ENCODE measurements around the gene CHD9. TPM values are rescaled to one million over a fixed set of nuclear protein-coding genes. Genes with fewer than 3 reads are reported as not detected.

The CHD9 gene
- total RNA-seq, 1 experiment from 2014 or later, result 25.4 TPM

DNA sequence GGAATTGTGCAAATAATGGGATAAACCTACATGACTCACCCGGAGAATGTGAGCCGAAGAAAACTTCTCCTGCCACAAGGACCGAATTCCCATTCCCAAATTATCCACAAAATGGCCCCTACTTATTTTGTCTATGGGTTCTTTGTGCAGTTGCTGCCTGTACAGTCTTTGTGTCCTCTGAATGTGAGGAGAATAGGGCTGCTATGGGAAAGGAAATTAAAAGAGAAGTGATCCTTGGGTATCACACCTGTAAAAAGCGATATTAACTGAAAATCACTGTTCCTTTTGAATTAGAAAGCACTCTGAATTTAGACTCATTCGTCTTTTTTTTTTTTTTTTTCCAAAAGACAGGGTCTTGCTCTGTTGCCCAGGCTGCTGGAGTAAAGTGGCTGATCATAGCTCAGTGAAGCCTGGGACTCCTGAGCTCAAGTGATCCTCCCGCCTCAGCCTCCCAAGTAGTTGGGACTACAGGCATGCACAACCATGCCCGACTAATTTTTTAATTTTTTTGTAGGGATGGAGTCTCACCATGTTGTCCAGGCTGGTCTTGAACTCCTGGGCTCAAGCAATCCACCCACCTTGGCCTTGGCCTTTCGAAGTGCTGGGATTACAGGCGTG lies 45.4 kb downstream of the CHD9 start:
- peak overlapping the region; percentile 29 to 44 for H3K4me3 ChIP-seq (ENCODE audit: low read depth in 2 of 2, low read length in 2 of 2)
- H3K4me1 ChIP-seq (ENCODE audit: control insufficient read depth, insufficient read depth, low read length), result peaks cover 22% of the 10 kb centered on the region
- H3K27ac ChIP-seq (ENCODE audit: low read length), result peak overlapping the region; percentile 96
- intact Hi-C loops (cut with micrococcal nuclease; ENCODE audit: unreplicated experiment), result no loop called here
- H3K27me3 ChIP-seq (ENCODE audit: control insufficient read depth, insufficient read depth, low read length), result no peaks in the 10 kb centered on the region
- BruUV-seq (replicated peaks), result TSS peak; percentile 46
- ATAC-seq, result no peak
- in situ Hi-C loops (cut with HindIII; ENCODE audit: low pct_unique_long_range_greater_than_20kb, low sequenced_read_pairs), result no loop called here
- CTCF ChIA-PET, result no interaction called here
- TF ChIP-seq POLR2AphosphoS5 (IDR thresholded peaks at IDR 0.05; ENCODE audit: low read depth, low read length) (no peak), TCF7L2 (IDR thresholded peaks at IDR 0.05; ENCODE audit: low read depth, low read length) (no peak), SIN3A (IDR thresholded peaks at IDR 0.05; ENCODE audit: borderline replicate concordance, insufficient read depth, low read depth, low read length) (no peak)
- TF ChIP-seq, protein P1, sequence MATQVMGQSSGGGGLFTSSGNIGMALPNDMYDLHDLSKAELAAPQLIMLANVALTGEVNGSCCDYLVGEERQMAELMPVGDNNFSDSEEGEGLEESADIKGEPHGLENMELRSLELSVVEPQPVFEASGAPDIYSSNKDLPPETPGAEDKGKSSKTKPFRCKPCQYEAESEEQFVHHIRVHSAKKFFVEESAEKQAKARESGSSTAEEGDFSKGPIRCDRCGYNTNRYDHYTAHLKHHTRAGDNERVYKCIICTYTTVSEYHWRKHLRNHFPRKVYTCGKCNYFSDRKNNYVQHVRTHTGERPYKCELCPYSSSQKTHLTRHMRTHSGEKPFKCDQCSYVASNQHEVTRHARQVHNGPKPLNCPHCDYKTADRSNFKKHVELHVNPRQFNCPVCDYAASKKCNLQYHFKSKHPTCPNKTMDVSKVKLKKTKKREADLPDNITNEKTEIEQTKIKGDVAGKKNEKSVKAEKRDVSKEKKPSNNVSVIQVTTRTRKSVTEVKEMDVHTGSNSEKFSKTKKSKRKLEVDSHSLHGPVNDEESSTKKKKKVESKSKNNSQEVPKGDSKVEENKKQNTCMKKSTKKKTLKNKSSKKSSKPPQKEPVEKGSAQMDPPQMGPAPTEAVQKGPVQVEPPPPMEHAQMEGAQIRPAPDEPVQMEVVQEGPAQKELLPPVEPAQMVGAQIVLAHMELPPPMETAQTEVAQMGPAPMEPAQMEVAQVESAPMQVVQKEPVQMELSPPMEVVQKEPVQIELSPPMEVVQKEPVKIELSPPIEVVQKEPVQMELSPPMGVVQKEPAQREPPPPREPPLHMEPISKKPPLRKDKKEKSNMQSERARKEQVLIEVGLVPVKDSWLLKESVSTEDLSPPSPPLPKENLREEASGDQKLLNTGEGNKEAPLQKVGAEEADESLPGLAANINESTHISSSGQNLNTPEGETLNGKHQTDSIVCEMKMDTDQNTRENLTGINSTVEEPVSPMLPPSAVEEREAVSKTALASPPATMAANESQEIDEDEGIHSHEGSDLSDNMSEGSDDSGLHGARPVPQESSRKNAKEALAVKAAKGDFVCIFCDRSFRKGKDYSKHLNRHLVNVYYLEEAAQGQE (IDR thresholded peaks at IDR 0.05; ENCODE audit: insufficient read depth in 1 of 2, low read depth in 2 of 2, low read length in 1 of 2), result no peak
- TF ChIP-seq, protein P2, sequence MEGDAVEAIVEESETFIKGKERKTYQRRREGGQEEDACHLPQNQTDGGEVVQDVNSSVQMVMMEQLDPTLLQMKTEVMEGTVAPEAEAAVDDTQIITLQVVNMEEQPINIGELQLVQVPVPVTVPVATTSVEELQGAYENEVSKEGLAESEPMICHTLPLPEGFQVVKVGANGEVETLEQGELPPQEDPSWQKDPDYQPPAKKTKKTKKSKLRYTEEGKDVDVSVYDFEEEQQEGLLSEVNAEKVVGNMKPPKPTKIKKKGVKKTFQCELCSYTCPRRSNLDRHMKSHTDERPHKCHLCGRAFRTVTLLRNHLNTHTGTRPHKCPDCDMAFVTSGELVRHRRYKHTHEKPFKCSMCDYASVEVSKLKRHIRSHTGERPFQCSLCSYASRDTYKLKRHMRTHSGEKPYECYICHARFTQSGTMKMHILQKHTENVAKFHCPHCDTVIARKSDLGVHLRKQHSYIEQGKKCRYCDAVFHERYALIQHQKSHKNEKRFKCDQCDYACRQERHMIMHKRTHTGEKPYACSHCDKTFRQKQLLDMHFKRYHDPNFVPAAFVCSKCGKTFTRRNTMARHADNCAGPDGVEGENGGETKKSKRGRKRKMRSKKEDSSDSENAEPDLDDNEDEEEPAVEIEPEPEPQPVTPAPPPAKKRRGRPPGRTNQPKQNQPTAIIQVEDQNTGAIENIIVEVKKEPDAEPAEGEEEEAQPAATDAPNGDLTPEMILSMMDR (IDR thresholded peaks at IDR 0.05), result no peak
- no peak for DNase-seq (ENCODE audit: low read depth, low spot score)
- no peaks in the 10 kb centered on the region for H3K9me3 ChIP-seq (ENCODE audit: control insufficient read depth, insufficient read depth, low read depth, low read length)
- POLR2A ChIA-PET, result no interaction called here
- H3K36me3 ChIP-seq (ENCODE audit: control insufficient read depth, insufficient read depth, low read length), result no peaks in the 10 kb centered on the region

DNA sequence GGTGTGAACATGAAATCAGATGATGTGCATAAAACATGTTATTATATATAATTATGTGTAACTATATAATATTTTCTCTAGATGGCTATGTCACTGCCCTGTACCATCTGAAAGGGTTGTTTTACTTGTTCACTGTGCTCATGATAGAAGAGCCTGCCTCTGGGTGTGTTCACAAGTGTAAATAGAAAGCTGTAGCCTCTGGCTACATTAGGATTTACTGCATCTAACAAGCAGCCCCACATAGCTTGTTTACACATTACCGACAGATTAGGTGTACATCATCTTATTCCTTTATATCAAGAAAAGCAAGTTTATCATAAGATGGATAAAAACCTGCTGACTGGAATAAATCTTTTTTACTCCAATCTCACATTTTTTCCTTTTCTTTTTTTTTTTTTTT lies 46.1 kb downstream of the CHD9 start:
- POLR2A ChIA-PET, result no interaction called here
- TF ChIP-seq SIN3A (IDR thresholded peaks at IDR 0.05; ENCODE audit: borderline replicate concordance, insufficient read depth, low read depth, low read length) (no peak), POLR2AphosphoS5 (IDR thresholded peaks at IDR 0.05; ENCODE audit: low read depth, low read length) (no peak), TCF7L2 (IDR thresholded peaks at IDR 0.05; ENCODE audit: low read depth, low read length) (no peak)
- TF ChIP-seq, protein P2 (IDR thresholded peaks at IDR 0.05), result no peak
- TF ChIP-seq, protein P1 (IDR thresholded peaks at IDR 0.05; ENCODE audit: insufficient read depth in 1 of 2, low read depth in 2 of 2, low read length in 1 of 2), result no peak
- Histone ChIP-seq H3K36me3 (ENCODE audit: control insufficient read depth, insufficient read depth, low read length) (no peaks in the 10 kb centered on the region), H3K27ac (ENCODE audit: low read length) (peak overlapping the region; percentile 96), H3K27me3 (ENCODE audit: control insufficient read depth, insufficient read depth, low read length) (no peaks in the 10 kb centered on the region), H3K9me3 (ENCODE audit: control insufficient read depth, insufficient read depth, low read depth, low read length) (no peaks in the 10 kb centered on the region), H3K4me1 (ENCODE audit: control insufficient read depth, insufficient read depth, low read length) (peaks cover 22% of the 10 kb centered on the region), H3K4me3 (ENCODE audit: low read depth in 2 of 2, low read length in 2 of 2) (no peak overlapping the region)
- intact Hi-C loops (cut with micrococcal nuclease; ENCODE audit: unreplicated experiment) (no loop called here), in situ Hi-C loops (cut with HindIII; ENCODE audit: low pct_unique_long_range_greater_than_20kb, low sequenced_read_pairs) (no loop called here)
- no TSS peak for BruUV-seq (replicated peaks)
- ATAC-seq, result no peak
- DNase-seq (ENCODE audit: low read depth, low spot score), result no peak
- CTCF ChIA-PET, result no interaction called here
